ENCODE results near the gene ZFP62.

The ZFP62 gene

DNA sequence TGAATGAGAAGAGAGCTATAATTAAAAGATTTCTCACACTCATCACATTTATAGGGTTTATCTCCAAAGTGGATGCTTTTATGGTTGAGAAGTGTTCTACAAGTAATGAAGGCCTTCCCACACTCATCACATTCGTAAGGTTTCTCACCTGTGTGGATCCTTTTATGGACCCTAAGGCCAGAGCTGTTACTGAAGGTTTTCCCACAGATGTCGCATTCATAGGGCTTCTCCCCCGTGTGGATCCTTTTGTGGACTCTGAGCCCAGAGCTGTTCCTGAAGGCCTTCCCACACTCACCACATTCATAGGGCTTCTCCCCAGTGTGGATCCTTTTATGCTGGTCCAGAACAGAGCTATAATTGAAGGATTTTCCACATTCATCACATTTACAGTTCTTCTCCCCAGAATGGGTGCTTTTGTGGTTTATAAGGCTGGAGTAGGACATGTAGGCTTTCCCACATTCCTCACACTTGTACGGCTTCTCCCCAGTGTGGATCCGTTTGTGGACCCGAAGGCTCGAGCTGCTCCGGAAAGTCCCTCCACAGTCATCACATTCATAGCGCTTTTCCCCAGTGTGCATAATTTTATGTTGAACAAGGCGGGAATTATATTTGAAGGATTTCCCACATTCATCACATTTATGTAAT, 10.5 kb downstream of the ZFP62 start:
- no peaks in the 10 kb centered on the region for H3K27me3 ChIP-seq
- no peak overlapping the region for H3K27ac ChIP-seq
- TF ChIP-seq, protein P1, sequence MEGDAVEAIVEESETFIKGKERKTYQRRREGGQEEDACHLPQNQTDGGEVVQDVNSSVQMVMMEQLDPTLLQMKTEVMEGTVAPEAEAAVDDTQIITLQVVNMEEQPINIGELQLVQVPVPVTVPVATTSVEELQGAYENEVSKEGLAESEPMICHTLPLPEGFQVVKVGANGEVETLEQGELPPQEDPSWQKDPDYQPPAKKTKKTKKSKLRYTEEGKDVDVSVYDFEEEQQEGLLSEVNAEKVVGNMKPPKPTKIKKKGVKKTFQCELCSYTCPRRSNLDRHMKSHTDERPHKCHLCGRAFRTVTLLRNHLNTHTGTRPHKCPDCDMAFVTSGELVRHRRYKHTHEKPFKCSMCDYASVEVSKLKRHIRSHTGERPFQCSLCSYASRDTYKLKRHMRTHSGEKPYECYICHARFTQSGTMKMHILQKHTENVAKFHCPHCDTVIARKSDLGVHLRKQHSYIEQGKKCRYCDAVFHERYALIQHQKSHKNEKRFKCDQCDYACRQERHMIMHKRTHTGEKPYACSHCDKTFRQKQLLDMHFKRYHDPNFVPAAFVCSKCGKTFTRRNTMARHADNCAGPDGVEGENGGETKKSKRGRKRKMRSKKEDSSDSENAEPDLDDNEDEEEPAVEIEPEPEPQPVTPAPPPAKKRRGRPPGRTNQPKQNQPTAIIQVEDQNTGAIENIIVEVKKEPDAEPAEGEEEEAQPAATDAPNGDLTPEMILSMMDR (IDR thresholded peaks at IDR 0.05): no peak
- no peaks in the 10 kb centered on the region for H3K4me1 ChIP-seq
- no peak for DNase-seq
- intact Hi-C loops (cut with DNase I; ENCODE audit: low total_unique reads): no loop called here
- peaks cover 0 to 42% (median 25%) of the 10 kb centered on the region in 3 donors for H3K9me3 ChIP-seq
- H3K4me3 ChIP-seq: no peak overlapping the region
- peaks cover 78 to 84% (median 81%) of the 10 kb centered on the region in 3 donors for H3K36me3 ChIP-seq

- intact Hi-C loops (cut with DNase I; ENCODE audit: low total_unique reads): no loop called here
- Histone ChIP-seq H3K4me3 (no peak overlapping the region), H3K9me3 (peaks cover 0 to 42% (median 18%) of the 10 kb centered on the region in 3 donors), H3K36me3 (peaks cover 74 to 77% (median 76%) of the 10 kb centered on the region in 3 donors), H3K27me3 (no peaks in the 10 kb centered on the region), H3K27ac (no peak overlapping the region), H3K4me1 (no peaks in the 10 kb centered on the region)
- TF ChIP-seq, protein P1 (IDR thresholded peaks at IDR 0.05): no peak
- DNase-seq: no peak
Measured at GRCh38 chr5:180849827-180850226, 11.2 kb downstream of the ZFP62 start.

DNA sequence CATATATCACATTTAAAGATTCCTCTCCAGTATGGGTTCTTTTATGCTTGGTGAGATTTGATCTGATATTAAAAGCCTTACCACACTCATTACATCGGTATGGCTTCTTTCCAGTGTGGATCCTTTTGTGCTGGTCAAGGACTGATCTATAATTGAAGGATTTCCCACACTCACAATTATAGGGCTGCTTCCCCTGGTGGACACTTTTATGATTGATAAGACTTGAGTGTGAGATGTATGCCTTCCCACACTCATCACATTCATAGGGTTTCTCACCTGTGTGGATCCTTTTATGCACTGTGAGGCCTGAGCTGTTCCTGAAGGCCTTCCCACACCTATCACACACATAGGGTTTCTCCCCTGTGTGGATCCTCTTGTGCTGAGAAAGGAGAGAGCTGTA, 12.2 kb downstream of the ZFP62 start:
- no peak overlapping the region for H3K4me3 ChIP-seq
- no peaks in the 10 kb centered on the region for H3K4me1 ChIP-seq
- no peaks in the 10 kb centered on the region for H3K27me3 ChIP-seq
- TF ChIP-seq, protein P1 (IDR thresholded peaks at IDR 0.05): no peak
- no peak for DNase-seq
- H3K27ac ChIP-seq: no peak overlapping the region
- intact Hi-C loops (cut with DNase I; ENCODE audit: low total_unique reads): no loop called here
- H3K9me3 ChIP-seq: peaks cover 0 to 42% (median 18%) of the 10 kb centered on the region in 3 donors
- peaks cover 66 to 72% (median 71%) of the 10 kb centered on the region in 3 donors for H3K36me3 ChIP-seq

- no peaks in the 10 kb centered on the region for H3K27me3 ChIP-seq
Measured at GRCh38 chr5:180848265-180848664, 12.8 kb downstream of the ZFP62 start.

DNA sequence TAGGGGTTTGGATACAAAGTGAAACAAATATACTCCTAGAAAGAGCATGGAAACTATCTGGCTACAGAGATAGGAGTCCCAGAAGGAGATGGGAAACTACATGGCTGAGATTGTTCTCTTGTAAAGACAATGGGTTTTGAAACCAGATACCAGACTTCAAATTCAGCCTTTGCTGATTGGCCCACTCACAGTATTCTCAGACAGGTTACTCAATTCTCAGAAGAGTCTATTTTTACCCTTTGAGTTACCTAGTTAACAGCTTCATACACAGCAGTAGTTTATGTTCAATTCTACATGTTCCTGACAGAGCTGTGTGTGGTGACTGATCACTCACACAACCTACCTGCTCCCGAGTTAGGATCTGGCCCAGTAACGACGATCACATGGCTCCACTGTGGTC, 14.1 kb downstream of the ZFP62 start:
- no peaks in the 10 kb centered on the region for H3K27me3 ChIP-seq
- no peaks in the 10 kb centered on the region for H3K4me1 ChIP-seq
- H3K9me3 ChIP-seq: peaks cover 0 to 38% (median 18%) of the 10 kb centered on the region in 3 donors
- DNase-seq: no peak
- TF ChIP-seq, protein P1 (IDR thresholded peaks at IDR 0.05): no peak
- no peak overlapping the region for H3K4me3 ChIP-seq
- H3K27ac ChIP-seq: no peak overlapping the region
- intact Hi-C loops (cut with DNase I; ENCODE audit: low total_unique reads): no loop called here
- H3K36me3 ChIP-seq: peaks cover 58 to 66% (median 64%) of the 10 kb centered on the region in 3 donors

More at GRCh38 chr5:180848265-180848664, 12.8 kb downstream of the ZFP62 start:
- peaks cover 0 to 42% (median 18%) of the 10 kb centered on the region in 3 donors for H3K9me3 ChIP-seq
- no peak overlapping the region for H3K4me3 ChIP-seq
- H3K4me1 ChIP-seq: no peaks in the 10 kb centered on the region
- no peak overlapping the region for H3K27ac ChIP-seq
- intact Hi-C loops (cut with DNase I; ENCODE audit: low total_unique reads): no loop called here
- peaks cover 66 to 71% (median 67%) of the 10 kb centered on the region in 3 donors for H3K36me3 ChIP-seq
- DNase-seq: no peak
- TF ChIP-seq, protein P1 (IDR thresholded peaks at IDR 0.05): no peak
